ENCODE data around the gene MYF5. TPM values are rescaled to one million over a fixed set of nuclear protein-coding genes. Genes with fewer than 3 reads are reported as not detected.

The MYF5 gene
- total and polyA plus RNA-seq, 9 of the 15 experiments (the other 6 are each of a cell fraction or from before 2014, with no cell fraction given) = not detected

GRCh38 chr12:80720516-80720915, 3.8 kb downstream of the MYF5 start:
- POLR2A ChIA-PET = no interaction called here
- H3K27ac ChIP-seq (ENCODE audit: extremely low read depth, low read depth, low read length) = no peak overlapping the region
- H3K9ac ChIP-seq (ENCODE audit: insufficient read depth in 1 of 2, low read depth in 2 of 2, low read length in 2 of 2) = no peak overlapping the region
- no peaks in the 10 kb centered on the region for H3K4me1 ChIP-seq (replicated peaks in 1 of 2; ENCODE audit: control insufficient read depth in 2 of 2, insufficient read depth in 2 of 2, low read length in 2 of 2)
- H3K36me3 ChIP-seq (ENCODE audit: control insufficient read depth, insufficient read depth, low read length) = no peaks in the 10 kb centered on the region
- BruUV-seq (replicated peaks) = no TSS peak
- no peak overlapping the region for H2AFZ ChIP-seq (ENCODE audit: low read depth, low read length)
- H3K79me2 ChIP-seq (ENCODE audit: control insufficient read depth, insufficient read depth, low read length) = no peaks in the 10 kb centered on the region
- H3K9me1 ChIP-seq (ENCODE audit: control insufficient read depth, insufficient read depth, low read length) = no peaks in the 10 kb centered on the region
- in situ Hi-C loops (cut with MboI) (no loop called here), intact Hi-C loops (cut with micrococcal nuclease) (no loop called here)
- no peak for FAIRE-seq
- CTCF ChIA-PET (ENCODE audit: low intra/inter-chr PET ratio) = no interaction called here
- 0% methylated on average over 1 of the region's 1 CpG for WGBS (ENCODE audit: insufficient coverage, low coverage, missing lambda C conversion rate)
- ATAC-seq = no peak
- no peaks in the 10 kb centered on the region for H4K20me1 ChIP-seq (replicated peaks; ENCODE audit: control insufficient read depth, insufficient read depth, low read length)
- TF ChIP-seq ZNF274 (IDR thresholded peaks at IDR 0.05; ENCODE audit: borderline replicate concordance, low read depth, low read length) = no peak
- TF ChIP-seq ATF1 (CRISPR knock-in tag; IDR thresholded peaks at IDR 0.05) = no peak
- TF ChIP-seq ATF1 (tag; IDR thresholded peaks at IDR 0.05) = no peak
- no peak for TF ChIP-seq E2F8 (IDR thresholded peaks at IDR 0.05; ENCODE audit: low read depth, partially characterized antibody)
- no peak for TF ChIP-seq SFPQ (IDR thresholded peaks at IDR 0.05; ENCODE audit: low read depth, low read length)
- no peak for TF ChIP-seq ZNF778 (CRISPR knock-in tag; IDR thresholded peaks at IDR 0.05)
- no peak for TF ChIP-seq SREBF2 (CRISPR knock-in tag; IDR thresholded peaks at IDR 0.05)
- TF ChIP-seq, protein P1, sequence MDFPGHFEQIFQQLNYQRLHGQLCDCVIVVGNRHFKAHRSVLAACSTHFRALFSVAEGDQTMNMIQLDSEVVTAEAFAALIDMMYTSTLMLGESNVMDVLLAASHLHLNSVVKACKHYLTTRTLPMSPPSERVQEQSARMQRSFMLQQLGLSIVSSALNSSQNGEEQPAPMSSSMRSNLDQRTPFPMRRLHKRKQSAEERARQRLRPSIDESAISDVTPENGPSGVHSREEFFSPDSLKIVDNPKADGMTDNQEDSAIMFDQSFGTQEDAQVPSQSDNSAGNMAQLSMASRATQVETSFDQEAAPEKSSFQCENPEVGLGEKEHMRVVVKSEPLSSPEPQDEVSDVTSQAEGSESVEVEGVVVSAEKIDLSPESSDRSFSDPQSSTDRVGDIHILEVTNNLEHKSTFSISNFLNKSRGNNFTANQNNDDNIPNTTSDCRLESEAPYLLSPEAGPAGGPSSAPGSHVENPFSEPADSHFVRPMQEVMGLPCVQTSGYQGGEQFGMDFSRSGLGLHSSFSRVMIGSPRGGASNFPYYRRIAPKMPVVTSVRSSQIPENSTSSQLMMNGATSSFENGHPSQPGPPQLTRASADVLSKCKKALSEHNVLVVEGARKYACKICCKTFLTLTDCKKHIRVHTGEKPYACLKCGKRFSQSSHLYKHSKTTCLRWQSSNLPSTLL (IDR thresholded peaks at IDR 0.05) = no peak
- TF ChIP-seq ZFP30 (CRISPR knock-in tag; IDR thresholded peaks at IDR 0.05; ENCODE audit: borderline replicate concordance) = no peak
- no peak for TF ChIP-seq ZNF140 (CRISPR knock-in tag; IDR thresholded peaks at IDR 0.05)
- TF ChIP-seq ZNF57 (CRISPR knock-in tag; IDR thresholded peaks at IDR 0.05) = no peak
- TF ChIP-seq NCOA1 (IDR thresholded peaks at IDR 0.05; ENCODE audit: low read depth) = no peak
- TF ChIP-seq ZNF436 (CRISPR knock-in tag; IDR thresholded peaks at IDR 0.05) = no peak
- no peak overlapping the region for H3K4me3 ChIP-seq
- no peak overlapping the region for H3K4me2 ChIP-seq (ENCODE audit: insufficient read depth, low read length)
- no peak for DNase-seq (ENCODE audit: extremely low read depth in 1 of 4, low spot score in 3 of 4)
- no peaks in the 10 kb centered on the region for H3K9me3 ChIP-seq (replicated peaks; ENCODE audit: control insufficient read depth, insufficient read depth, low read depth, low read length)
- H3K27me3 ChIP-seq (ENCODE audit: control insufficient read depth in 2 of 2, insufficient read depth in 2 of 2, low read length in 2 of 2) = no peaks in the 10 kb centered on the region

Data from K562 (cell line).